Lower lobe of right lung (tissue), 2 donors: Measurements from ENCODE around the gene BPGM. TPM values are rescaled to one million over a fixed set of nuclear protein-coding genes. Genes with fewer than 3 reads are reported as not detected.

Experiments used
- ATAC-seq, 2 donors: fragments of 200-7000 bp; cut with Tn5 transposase; one replicate each; pipeline ENCODE4 v1.9.1; 2020 to 2022; ENCODE audit warnings: mild to moderate bottlenecking in 2 of 2, moderate library complexity in 2 of 2
- DNase-seq: peaks from one replicate; pipeline ENCODE4 v3.0.0-alpha.2; 2020
- H3K27ac ChIP-seq: fragments of 200-600 bp; one replicate; pipeline ENCODE4 v1.8.0; 2022
- H3K27me3 ChIP-seq: fragments of 200-600 bp; one replicate; pipeline ENCODE4 v1.8.0; 2022; ENCODE audit warnings: low read depth
- H3K36me3 ChIP-seq: fragments of 200-600 bp; one replicate; pipeline ENCODE4 v1.8.0; 2022; ENCODE audit warnings: mild to moderate bottlenecking
- H3K4me1 ChIP-seq: fragments of 200-600 bp; one replicate; pipeline ENCODE4 v1.8.0; 2022
- H3K4me3 ChIP-seq: fragments of 200-600 bp; one replicate; pipeline ENCODE4 v1.8.0; 2022; ENCODE audit warnings: mild to moderate bottlenecking
- H3K9me3 ChIP-seq: fragments of 200-600 bp; one replicate; pipeline ENCODE4 v1.8.0; 2022
- intact Hi-C: fragments of 100-400 bp; cut with DNase I; formaldehyde crosslinking; loops from one replicate; pipeline ENCODE4 v1.11.0; 2022
- total RNA-seq: library from RNA; stranded (reverse); fragmentation: NEBNext Ultra II Directional; extraction: Animal tissue kit (Norgen Biotek cat#: 25700); gene quantifications from one replicate; pipeline ENCODE4 v1.2.1, GENCODE V29; 2021
- TF ChIP-seq, protein P1 (sequence below): fragments of 200-600 bp; IDR thresholded peaks from one replicate; pipeline ENCODE4 v1.8.0; 2022; ENCODE audit warnings: antibody characterized with exemption, mild to moderate bottlenecking
- donor health status: DM: no; HTN: yes; CAD: no; lungs with severe emphysema.

Gene BPGM
- total RNA-seq, 1 donor from 2014 or later = 16.9 TPM

GRCh38 chr7:134720091-134720935 lies 73.7 kb downstream of the BPGM start:
- intact Hi-C loops = no loop called here
- Histone ChIP-seq H3K27ac (peak overlapping the region; percentile 61), H3K4me3 (no peak overlapping the region), H3K36me3 (no peaks in the 10 kb centered on the region), H3K27me3 (no peaks in the 10 kb centered on the region), H3K4me1 (peaks cover 6% of the 10 kb centered on the region), H3K9me3 (no peaks in the 10 kb centered on the region)
- TF ChIP-seq, protein P1, sequence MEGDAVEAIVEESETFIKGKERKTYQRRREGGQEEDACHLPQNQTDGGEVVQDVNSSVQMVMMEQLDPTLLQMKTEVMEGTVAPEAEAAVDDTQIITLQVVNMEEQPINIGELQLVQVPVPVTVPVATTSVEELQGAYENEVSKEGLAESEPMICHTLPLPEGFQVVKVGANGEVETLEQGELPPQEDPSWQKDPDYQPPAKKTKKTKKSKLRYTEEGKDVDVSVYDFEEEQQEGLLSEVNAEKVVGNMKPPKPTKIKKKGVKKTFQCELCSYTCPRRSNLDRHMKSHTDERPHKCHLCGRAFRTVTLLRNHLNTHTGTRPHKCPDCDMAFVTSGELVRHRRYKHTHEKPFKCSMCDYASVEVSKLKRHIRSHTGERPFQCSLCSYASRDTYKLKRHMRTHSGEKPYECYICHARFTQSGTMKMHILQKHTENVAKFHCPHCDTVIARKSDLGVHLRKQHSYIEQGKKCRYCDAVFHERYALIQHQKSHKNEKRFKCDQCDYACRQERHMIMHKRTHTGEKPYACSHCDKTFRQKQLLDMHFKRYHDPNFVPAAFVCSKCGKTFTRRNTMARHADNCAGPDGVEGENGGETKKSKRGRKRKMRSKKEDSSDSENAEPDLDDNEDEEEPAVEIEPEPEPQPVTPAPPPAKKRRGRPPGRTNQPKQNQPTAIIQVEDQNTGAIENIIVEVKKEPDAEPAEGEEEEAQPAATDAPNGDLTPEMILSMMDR = no peak
- ATAC-seq = peak in 1 of 2 donors; percentile 19
- no peak for DNase-seq

- no peak for DNase-seq
- no peaks in the 10 kb centered on the region for H3K9me3 ChIP-seq
- H3K4me3 ChIP-seq = no peak overlapping the region
- H3K27me3 ChIP-seq = no peaks in the 10 kb centered on the region
- ATAC-seq = no peak
- H3K4me1 ChIP-seq = peaks cover 6% of the 10 kb centered on the region
- TF ChIP-seq, protein P1 = no peak
- peak overlapping the region; percentile 61 for H3K27ac ChIP-seq
- H3K36me3 ChIP-seq = no peaks in the 10 kb centered on the region
- intact Hi-C loops = no loop called here
Measured at GRCh38 chr7:134721171-134721570, 74.5 kb downstream of the BPGM start.

- Histone ChIP-seq H3K27me3 (no peaks in the 10 kb centered on the region), H3K27ac (peak overlapping the region; percentile 26), H3K9me3 (no peaks in the 10 kb centered on the region), H3K4me1 (peaks cover 6% of the 10 kb centered on the region), H3K4me3 (no peak overlapping the region), H3K36me3 (no peaks in the 10 kb centered on the region)
- ATAC-seq (peak in 1 of 2 donors; percentile 32), DNase-seq (no peak)
- intact Hi-C loops = no loop called here
- TF ChIP-seq, protein P1 = no peak
Measured at GRCh38 chr7:134722786-134723322, 76.2 kb downstream of the BPGM start.

DNA sequence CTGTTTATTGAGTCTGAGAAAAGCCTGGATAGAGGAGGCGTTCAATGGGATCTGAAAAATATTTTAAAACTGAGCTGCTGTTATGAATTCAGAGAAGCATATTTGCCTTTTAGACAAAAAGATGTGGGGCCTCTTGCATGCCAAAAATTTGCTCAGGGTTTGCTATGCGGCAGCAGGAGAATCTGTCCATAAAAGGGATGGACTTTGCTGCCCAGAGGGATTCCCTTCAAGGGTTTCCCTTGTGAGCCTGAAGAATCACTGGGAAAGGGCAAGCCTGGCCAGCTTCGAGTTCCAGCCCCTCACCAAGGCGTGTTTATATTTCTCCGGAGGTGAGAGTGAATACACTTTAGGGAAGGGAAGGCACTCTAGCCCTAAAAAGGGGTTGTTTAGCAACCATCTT lies 77.2 kb downstream of the BPGM start:
- DNase-seq = no peak
- Histone ChIP-seq H3K9me3 (no peaks in the 10 kb centered on the region), H3K4me3 (no peak overlapping the region), H3K36me3 (no peaks in the 10 kb centered on the region), H3K4me1 (peaks cover 6% of the 10 kb centered on the region), H3K27me3 (no peaks in the 10 kb centered on the region), H3K27ac (no peak overlapping the region)
- TF ChIP-seq, protein P1 = no peak
- ATAC-seq = no peak
- intact Hi-C loops = no loop called here

- H3K4me1 ChIP-seq = peaks cover 12% of the 10 kb centered on the region
- intact Hi-C loops = no loop called here
- ATAC-seq = peak in 1 of 2 donors; percentile 21
- no peaks in the 10 kb centered on the region for H3K9me3 ChIP-seq
- no peak for DNase-seq
- H3K36me3 ChIP-seq = no peaks in the 10 kb centered on the region
- no peaks in the 10 kb centered on the region for H3K27me3 ChIP-seq
- H3K27ac ChIP-seq = no peak overlapping the region
- no peak overlapping the region for H3K4me3 ChIP-seq
- TF ChIP-seq, protein P1 = peak; percentile 29
Measured at GRCh38 chr7:134724606-134725005, 78.0 kb downstream of the BPGM start.
